Stimulated activated CD8-positive, alpha-beta memory T cell treated with anti-CD3 and anti-CD28 coated beads, Interleukin-12 subunit alpha, Interleukin-12 subunit beta, amount 100 ng/mL, for 24 hours (primary cell): ENCODE data around the gene FREM1.
"Not testable (repeated sequence)": the region's sequence is repeated elsewhere in the genome, so short reads cannot be mapped to it uniquely, and the experiment has no call there.

ENCODE experiments used
- DNase-seq: peaks from one replicate; pipeline ENCODE4 v3.0.0-alpha.2; 2020; ENCODE audit errors: extremely low read depth

Gene FREM1

GRCh38 chr9:14909961-14910805 lies at the start of gene FREM1:
FREM1 (minus strand) TSS chr9:14910428; CDS start chr9:14868977, 41,451 bp downstream.
- no peak for DNase-seq

GRCh38 chr9:14958989-14959388 lies 48.8 kb upstream of the FREM1 start:
- DNase-seq: no peak

GRCh38 chr9:14957109-14957508 lies 46.9 kb upstream of the FREM1 start:
- DNase-seq: no peak

GRCh38 chr9:14956208-14956607 lies 46.0 kb upstream of the FREM1 start:
- DNase-seq: no peak

GRCh38 chr9:14945351-14945750 lies 35.1 kb upstream of the FREM1 start:
- no peak for DNase-seq

GRCh38 chr9:14941501-14942405 lies 31.5 kb upstream of the FREM1 start:
- no peak for DNase-seq

- DNase-seq: no peak
These were observed 29.1 kb upstream of the FREM1 start for GRCh38 chr9:14939378-14939777.

- no peak for DNase-seq
These were observed 27.0 kb upstream of the FREM1 start for GRCh38 chr9:14937216-14937615.

GRCh38 chr9:14936491-14936890 lies 26.3 kb upstream of the FREM1 start:
- DNase-seq: no peak

GRCh38 chr9:14935964-14936363 lies 25.7 kb upstream of the FREM1 start:
- DNase-seq: no peak

- DNase-seq: no peak
These were observed 25.0 kb upstream of the FREM1 start for GRCh38 chr9:14935106-14935751.

GRCh38 chr9:14932641-14933040 lies 22.4 kb upstream of the FREM1 start:
- no peak for DNase-seq

GRCh38 chr9:14932231-14932630 lies 22.0 kb upstream of the FREM1 start:
- DNase-seq: no peak

- DNase-seq: no peak
These were observed 16.9 kb upstream of the FREM1 start for GRCh38 chr9:14926941-14927624.

GRCh38 chr9:14924230-14925219 lies 14.3 kb upstream of the FREM1 start:
- no peak for DNase-seq

- no peak for DNase-seq
These were observed 13.5 kb upstream of the FREM1 start for GRCh38 chr9:14923701-14924100.

GRCh38 chr9:14920805-14921204 lies 10.6 kb upstream of the FREM1 start:
- DNase-seq: not testable (repeated sequence)

GRCh38 chr9:14913366-14913765 lies 3.1 kb upstream of the FREM1 start:
- DNase-seq: no peak

- no peak for DNase-seq
These were observed 2.6 kb upstream of the FREM1 start for GRCh38 chr9:14912859-14913258.

- DNase-seq: no peak
These were observed 818 bp upstream of the FREM1 start for GRCh38 chr9:14911046-14911445.
